Measurements from ENCODE around the gene MMP23B.

Gene MMP23B

GRCh38 chr1:1619917-1620361 lies 12.0 kb upstream of the MMP23B start:
- TF ChIP-seq TCF12 (IDR thresholded peaks at IDR 0.05; ENCODE audit: low read depth) = no peak
- no peak for TF ChIP-seq CEBPB (IDR thresholded peaks at IDR 0.05)
- TF ChIP-seq FOXM1 (IDR thresholded peaks at IDR 0.05; ENCODE audit: borderline replicate concordance, low read depth) = no peak
- no peak for TF ChIP-seq CREB1 (IDR thresholded peaks at IDR 0.05; ENCODE audit: low read depth)
- TF ChIP-seq YY1 (IDR thresholded peaks at IDR 0.05; ENCODE audit: low read depth) = no peak
- TF ChIP-seq RAD21 (IDR thresholded peaks at IDR 0.05; ENCODE audit: low read depth) = peak; percentile 39
- no peak for TF ChIP-seq USF1 (IDR thresholded peaks at IDR 0.05)

- TF ChIP-seq MAX (IDR thresholded peaks at IDR 0.05) = no peak
- TF ChIP-seq ZBTB7A (IDR thresholded peaks at IDR 0.05; ENCODE audit: low read depth) = no peak
- TF ChIP-seq FOXM1 (IDR thresholded peaks at IDR 0.05; ENCODE audit: borderline replicate concordance, low read depth) = no peak
- no peak for TF ChIP-seq NFIC (IDR thresholded peaks at IDR 0.05)
- no peak for TF ChIP-seq EGR1 (IDR thresholded peaks at IDR 0.05)
- TF ChIP-seq USF1 (IDR thresholded peaks at IDR 0.05) = no peak
Observed at GRCh38 chr1:1620433-1621139, 11.4 kb upstream of the MMP23B start.

GRCh38 chr1:1621173-1622009 lies 10.6 kb upstream of the MMP23B start:
- TF ChIP-seq EGR1 (IDR thresholded peaks at IDR 0.05) = no peak
- TF ChIP-seq REST (IDR thresholded peaks at IDR 0.05; ENCODE audit: low read depth) = no peak
- TF ChIP-seq YY1 (IDR thresholded peaks at IDR 0.05; ENCODE audit: low read depth) = no peak
- no peak for TF ChIP-seq EP300 (IDR thresholded peaks at IDR 0.05; ENCODE audit: borderline replicate concordance)
- no peak for TF ChIP-seq TCF12 (IDR thresholded peaks at IDR 0.05; ENCODE audit: low read depth)
- no peak for TF ChIP-seq TAF1 (IDR thresholded peaks at IDR 0.05; ENCODE audit: low read depth)
- no peak for TF ChIP-seq USF1 (IDR thresholded peaks at IDR 0.05)
- TF ChIP-seq CREB1 (IDR thresholded peaks at IDR 0.05; ENCODE audit: low read depth) = no peak
- TF ChIP-seq NFIC (IDR thresholded peaks at IDR 0.05) = no peak
- TF ChIP-seq FOXM1 (IDR thresholded peaks at IDR 0.05; ENCODE audit: borderline replicate concordance, low read depth) = no peak
- no peak for TF ChIP-seq TEAD4 (IDR thresholded peaks at IDR 0.05)
- TF ChIP-seq ZBTB7A (IDR thresholded peaks at IDR 0.05; ENCODE audit: low read depth) = no peak

GRCh38 chr1:1622010-1622787 lies 9.8 kb upstream of the MMP23B start:
- TF ChIP-seq TCF12 (IDR thresholded peaks at IDR 0.05; ENCODE audit: low read depth) (no peak), USF1 (IDR thresholded peaks at IDR 0.05) (no peak), REST (IDR thresholded peaks at IDR 0.05; ENCODE audit: low read depth) (no peak), CREB1 (IDR thresholded peaks at IDR 0.05; ENCODE audit: low read depth) (no peak), RAD21 (IDR thresholded peaks at IDR 0.05; ENCODE audit: low read depth) (no peak), ZBTB7A (IDR thresholded peaks at IDR 0.05; ENCODE audit: low read depth) (no peak), TAF1 (IDR thresholded peaks at IDR 0.05; ENCODE audit: low read depth) (no peak), MAX (IDR thresholded peaks at IDR 0.05) (no peak), EP300 (IDR thresholded peaks at IDR 0.05; ENCODE audit: borderline replicate concordance) (no peak), NFIC (IDR thresholded peaks at IDR 0.05) (no peak), TEAD4 (IDR thresholded peaks at IDR 0.05) (no peak), CEBPB (IDR thresholded peaks at IDR 0.05) (no peak), EGR1 (IDR thresholded peaks at IDR 0.05) (no peak), FOXM1 (IDR thresholded peaks at IDR 0.05; ENCODE audit: borderline replicate concordance, low read depth) (no peak)

Measured in Ishikawa (cell line).